Ureter (tissue), 1 donor: ENCODE results near the gene KRTAP22-1. TPM values are rescaled to one million over a fixed set of nuclear protein-coding genes. Genes with fewer than 3 reads are reported as not detected.

ENCODE experiments used
- DNase-seq: peaks from one replicate; pipeline ENCODE4 v3.0.0-alpha.2; 2020; ENCODE audit warnings: low spot score
- total RNA-seq: library from RNA; stranded (reverse); gene quantifications from one replicate; pipeline ENCODE4 v1.2.4, GENCODE V29; 2023
- donor health status: DM: yes; HTN: yes; CAD: no.

The KRTAP22-1 gene
- not detected for total RNA-seq

- DNase-seq: no peak
These were observed at the start of gene KRTAP22-1 for GRCh38 chr21:30600787-30601186. KRTAP22-1 (plus strand) TSS chr21:30601087.

- no peak for DNase-seq
These were observed 48.1 kb upstream of the KRTAP22-1 start for GRCh38 chr21:30552782-30553181.

- no peak for DNase-seq
These were observed 45.8 kb upstream of the KRTAP22-1 start for GRCh38 chr21:30555095-30555494.

GRCh38 chr21:30561264-30561895, 39.5 kb upstream of the KRTAP22-1 start, which contains the start of gene KRTAP19-7:
KRTAP19-7 (minus strand) TSS chr21:30561314; CDS start chr21:30561289, 25 bp downstream.
- no peak for DNase-seq

- DNase-seq: no peak
These were observed 38.9 kb upstream of the KRTAP22-1 start for GRCh38 chr21:30561957-30562356.

GRCh38 chr21:30563072-30563471, 37.8 kb upstream of the KRTAP22-1 start:
- no peak for DNase-seq

GRCh38 chr21:30563630-30564029, 37.3 kb upstream of the KRTAP22-1 start:
- no peak for DNase-seq

- DNase-seq: no peak
These were observed 33.3 kb upstream of the KRTAP22-1 start for GRCh38 chr21:30567617-30568016.

GRCh38 chr21:30577766-30578165, 23.1 kb upstream of the KRTAP22-1 start:
- no peak for DNase-seq

- no peak for DNase-seq
These were observed 21.5 kb upstream of the KRTAP22-1 start for GRCh38 chr21:30579346-30579745.

- no peak for DNase-seq
These were observed 20.8 kb upstream of the KRTAP22-1 start for GRCh38 chr21:30580132-30580531.

GRCh38 chr21:30582870-30583269, 18.0 kb upstream of the KRTAP22-1 start:
- no peak for DNase-seq

- DNase-seq: no peak
These were observed 10.6 kb upstream of the KRTAP22-1 start, which contains the start of gene KRTAP22-2 for GRCh38 chr21:30590297-30590696. KRTAP22-2 (minus strand) TSS chr21:30590397.

GRCh38 chr21:30592140-30592539, 8.7 kb upstream of the KRTAP22-1 start, which contains the start of gene KRTAP6-3:
KRTAP6-3 (plus strand) TSS chr21:30592440; CDS start chr21:30592446, 6 bp downstream.
- DNase-seq: no peak

- DNase-seq: no peak
These were observed 2.1 kb upstream of the KRTAP22-1 start, which contains the start of gene KRTAP6-2 for GRCh38 chr21:30598802-30599201. KRTAP6-2 (minus strand) TSS chr21:30598902; CDS start chr21:30598874, 28 bp downstream.

GRCh38 chr21:30605968-30606367, 5.1 kb downstream of the KRTAP22-1 start:
- no peak for DNase-seq

GRCh38 chr21:30612132-30612531, 11.2 kb downstream of the KRTAP22-1 start:
- DNase-seq: no peak

- DNase-seq: no peak
These were observed 12.9 kb downstream of the KRTAP22-1 start, which contains the start of gene KRTAP6-1 for GRCh38 chr21:30613836-30614235. KRTAP6-1 (minus strand) TSS chr21:30613930; CDS start chr21:30613904, 26 bp downstream.

GRCh38 chr21:30615199-30615598, 14.3 kb downstream of the KRTAP22-1 start:
- no peak for DNase-seq

GRCh38 chr21:30616125-30616524, 15.2 kb downstream of the KRTAP22-1 start, which contains the start of gene KRTAP20-1:
KRTAP20-1 (plus strand) TSS chr21:30616425; CDS start chr21:30616455, 30 bp downstream.
- DNase-seq: no peak

- no peak for DNase-seq
These were observed 19.2 kb downstream of the KRTAP22-1 start for GRCh38 chr21:30620080-30620479.

- DNase-seq: no peak
These were observed 19.6 kb downstream of the KRTAP22-1 start, which contains the start of gene KRTAP20-4 for GRCh38 chr21:30620522-30620921. KRTAP20-4 (plus strand) TSS chr21:30620627.

GRCh38 chr21:30623362-30623761, 22.5 kb downstream of the KRTAP22-1 start:
- no peak for DNase-seq
